ENCODE data around the gene VAMP8.

The VAMP8 gene

DNA sequence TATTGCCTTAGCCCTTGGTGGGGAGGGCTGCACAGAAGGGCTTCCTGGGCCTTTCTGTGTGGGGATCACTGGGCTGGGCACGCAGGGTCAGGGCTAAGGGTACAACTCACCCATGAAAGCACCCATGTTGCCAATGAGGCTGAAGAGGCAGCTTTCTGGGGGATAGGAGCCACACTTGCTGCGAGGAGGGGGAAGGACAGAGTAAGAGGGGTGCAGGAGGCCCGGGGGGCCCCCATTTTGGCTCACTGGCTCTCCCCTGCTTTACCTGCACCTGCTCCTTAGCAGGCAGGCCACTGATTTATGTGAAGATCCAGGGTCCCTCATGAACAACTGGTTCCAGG lies 22.8 kb downstream of the VAMP8 start:
- TF ChIP-seq ZFP30 (CRISPR knock-in tag; IDR thresholded peaks at IDR 0.05) (no peak), PPARA (CRISPR knock-in tag; IDR thresholded peaks at IDR 0.05; ENCODE audit: borderline replicate concordance) (no peak), BACH2 (CRISPR knock-in tag; IDR thresholded peaks at IDR 0.05; ENCODE audit: borderline replicate concordance) (no peak), ZNF565 (CRISPR knock-in tag; conservative IDR thresholded peaks at IDR 0.05; ENCODE audit: low read depth) (no peak), ESRRG (CRISPR knock-in tag; IDR thresholded peaks at IDR 0.05) (no peak), ZFP3 (CRISPR knock-in tag; IDR thresholded peaks at IDR 0.05) (no peak), ARNTL (CRISPR knock-in tag; IDR thresholded peaks at IDR 0.05; ENCODE audit: borderline replicate concordance, low read depth) (no peak), TSHZ2 (CRISPR knock-in tag; IDR thresholded peaks at IDR 0.05) (no peak), ZNF8 (CRISPR knock-in tag; IDR thresholded peaks at IDR 0.05) (no peak), TCF4 (CRISPR knock-in tag; IDR thresholded peaks at IDR 0.05; ENCODE audit: borderline replicate concordance) (no peak), OSR1 (CRISPR knock-in tag; IDR thresholded peaks at IDR 0.05) (no peak), ISL1 (CRISPR knock-in tag; IDR thresholded peaks at IDR 0.05) (no peak), POU6F1 (CRISPR knock-in tag; IDR thresholded peaks at IDR 0.05; ENCODE audit: borderline replicate concordance, low read depth) (no peak), SNAI2 (CRISPR knock-in tag; IDR thresholded peaks at IDR 0.05) (no peak), ZC3H10 (CRISPR knock-in tag; IDR thresholded peaks at IDR 0.05) (no peak), TOX (CRISPR knock-in tag; IDR thresholded peaks at IDR 0.05; ENCODE audit: borderline replicate concordance) (no peak), GLIS3 (CRISPR knock-in tag; IDR thresholded peaks at IDR 0.05) (no peak), ZNF70 (CRISPR knock-in tag; IDR thresholded peaks at IDR 0.05) (no peak)
- TF ChIP-seq, protein P1, sequence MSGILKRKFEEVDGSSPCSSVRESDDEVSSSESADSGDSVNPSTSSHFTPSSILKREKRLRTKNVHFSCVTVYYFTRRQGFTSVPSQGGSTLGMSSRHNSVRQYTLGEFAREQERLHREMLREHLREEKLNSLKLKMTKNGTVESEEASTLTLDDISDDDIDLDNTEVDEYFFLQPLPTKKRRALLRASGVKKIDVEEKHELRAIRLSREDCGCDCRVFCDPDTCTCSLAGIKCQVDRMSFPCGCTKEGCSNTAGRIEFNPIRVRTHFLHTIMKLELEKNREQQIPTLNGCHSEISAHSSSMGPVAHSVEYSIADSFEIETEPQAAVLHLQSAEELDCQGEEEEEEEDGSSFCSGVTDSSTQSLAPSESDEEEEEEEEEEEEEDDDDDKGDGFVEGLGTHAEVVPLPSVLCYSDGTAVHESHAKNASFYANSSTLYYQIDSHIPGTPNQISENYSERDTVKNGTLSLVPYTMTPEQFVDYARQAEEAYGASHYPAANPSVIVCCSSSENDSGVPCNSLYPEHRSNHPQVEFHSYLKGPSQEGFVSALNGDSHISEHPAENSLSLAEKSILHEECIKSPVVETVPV (CRISPR knock-in tag; IDR thresholded peaks at IDR 0.05), result no peak
- ATAC-seq, result no peak

DNA sequence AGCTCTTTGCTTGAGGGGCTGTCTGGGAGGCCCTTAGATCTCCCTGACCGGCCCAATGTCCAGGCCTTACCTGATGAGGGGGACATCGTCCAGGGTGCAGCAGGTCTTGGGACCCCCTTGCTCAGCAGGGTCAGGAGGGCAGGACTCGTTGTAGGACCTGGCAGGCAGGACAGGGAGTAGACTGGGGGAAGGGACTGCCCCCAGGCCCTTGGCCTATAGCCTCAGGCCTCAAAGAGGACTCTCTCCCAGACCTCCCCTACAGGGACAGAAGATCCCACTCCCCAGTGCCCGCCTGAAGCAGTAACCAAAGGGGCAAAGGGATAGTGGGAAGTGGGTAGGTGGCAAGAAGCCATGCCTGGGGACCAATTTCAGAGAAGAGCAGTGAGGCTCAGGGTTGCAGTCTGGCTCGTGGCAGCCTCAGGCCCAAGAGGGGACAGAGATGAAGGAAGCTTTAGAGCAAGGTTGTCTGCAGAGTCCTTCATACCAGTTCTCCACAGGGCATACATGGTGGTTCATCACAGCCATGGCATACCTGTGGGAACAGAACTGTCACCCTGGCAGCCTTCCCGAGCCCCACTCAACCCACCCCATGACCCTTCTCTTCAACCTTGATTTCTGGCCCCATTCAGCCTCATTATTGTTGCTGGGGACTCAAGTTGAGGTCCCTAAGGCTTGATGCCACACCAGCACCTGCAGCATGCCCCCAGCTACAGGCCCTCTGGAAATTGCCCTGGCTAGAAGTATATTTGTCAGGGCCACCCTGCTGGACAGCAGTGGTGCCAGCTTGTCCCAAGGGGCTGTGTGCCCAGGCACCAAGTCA lies 23.8 kb downstream of the VAMP8 start:
- no peak for TF ChIP-seq ARNTL (CRISPR knock-in tag; IDR thresholded peaks at IDR 0.05; ENCODE audit: borderline replicate concordance, low read depth)
- no peak for TF ChIP-seq TOX (CRISPR knock-in tag; IDR thresholded peaks at IDR 0.05; ENCODE audit: borderline replicate concordance)
- TF ChIP-seq ZNF565 (CRISPR knock-in tag; conservative IDR thresholded peaks at IDR 0.05; ENCODE audit: low read depth), result no peak
- TF ChIP-seq ZNF70 (CRISPR knock-in tag; IDR thresholded peaks at IDR 0.05), result no peak
- TF ChIP-seq ZC3H10 (CRISPR knock-in tag; IDR thresholded peaks at IDR 0.05), result no peak
- TF ChIP-seq POU6F1 (CRISPR knock-in tag; IDR thresholded peaks at IDR 0.05; ENCODE audit: borderline replicate concordance, low read depth), result no peak
- no peak for TF ChIP-seq RARB (CRISPR knock-in tag; IDR thresholded peaks at IDR 0.05)
- TF ChIP-seq OSR1 (CRISPR knock-in tag; IDR thresholded peaks at IDR 0.05), result no peak
- TF ChIP-seq BACH2 (CRISPR knock-in tag; IDR thresholded peaks at IDR 0.05; ENCODE audit: borderline replicate concordance), result no peak
- no peak for TF ChIP-seq CSDC2 (CRISPR knock-in tag; IDR thresholded peaks at IDR 0.05)
- no peak for TF ChIP-seq CREB5 (CRISPR knock-in tag; IDR thresholded peaks at IDR 0.05; ENCODE audit: low read depth)
- TF ChIP-seq SNAI2 (CRISPR knock-in tag; IDR thresholded peaks at IDR 0.05), result no peak
- no peak for TF ChIP-seq TCF4 (CRISPR knock-in tag; IDR thresholded peaks at IDR 0.05; ENCODE audit: borderline replicate concordance)
- TF ChIP-seq ZNF8 (CRISPR knock-in tag; IDR thresholded peaks at IDR 0.05), result no peak
- TF ChIP-seq, protein P2, sequence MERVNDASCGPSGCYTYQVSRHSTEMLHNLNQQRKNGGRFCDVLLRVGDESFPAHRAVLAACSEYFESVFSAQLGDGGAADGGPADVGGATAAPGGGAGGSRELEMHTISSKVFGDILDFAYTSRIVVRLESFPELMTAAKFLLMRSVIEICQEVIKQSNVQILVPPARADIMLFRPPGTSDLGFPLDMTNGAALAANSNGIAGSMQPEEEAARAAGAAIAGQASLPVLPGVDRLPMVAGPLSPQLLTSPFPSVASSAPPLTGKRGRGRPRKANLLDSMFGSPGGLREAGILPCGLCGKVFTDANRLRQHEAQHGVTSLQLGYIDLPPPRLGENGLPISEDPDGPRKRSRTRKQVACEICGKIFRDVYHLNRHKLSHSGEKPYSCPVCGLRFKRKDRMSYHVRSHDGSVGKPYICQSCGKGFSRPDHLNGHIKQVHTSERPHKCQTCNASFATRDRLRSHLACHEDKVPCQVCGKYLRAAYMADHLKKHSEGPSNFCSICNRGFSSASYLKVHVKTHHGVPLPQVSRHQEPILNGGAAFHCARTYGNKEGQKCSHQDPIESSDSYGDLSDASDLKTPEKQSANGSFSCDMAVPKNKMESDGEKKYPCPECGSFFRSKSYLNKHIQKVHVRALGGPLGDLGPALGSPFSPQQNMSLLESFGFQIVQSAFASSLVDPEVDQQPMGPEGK (CRISPR knock-in tag; IDR thresholded peaks at IDR 0.05; ENCODE audit: borderline replicate concordance), result no peak
- no peak for TF ChIP-seq GLIS3 (CRISPR knock-in tag; IDR thresholded peaks at IDR 0.05)
- no peak for TF ChIP-seq PPARA (CRISPR knock-in tag; IDR thresholded peaks at IDR 0.05; ENCODE audit: borderline replicate concordance)
- no peak for TF ChIP-seq ZFP30 (CRISPR knock-in tag; IDR thresholded peaks at IDR 0.05)
- TF ChIP-seq, protein P1 (CRISPR knock-in tag; IDR thresholded peaks at IDR 0.05), result no peak
- TF ChIP-seq ZFP3 (CRISPR knock-in tag; IDR thresholded peaks at IDR 0.05), result no peak
- ATAC-seq, result no peak

Data from SK-N-SH treated with all-trans-retinoic acid at 6 μM for 48 hours (cell line).